HUES6 (cell line): Measurements from ENCODE around the gene DPH3.

Experiments
- H3K27ac ChIP-seq: 2 replicates; pipeline ENCODE4 v1.7.0; 2013; ENCODE audit warnings: low read depth, mild to moderate bottlenecking, low read length, inconsistent platforms
- H3K27me3 ChIP-seq: 2 replicates; pipeline ENCODE4 v1.6.1; 2013; ENCODE audit warnings: low read length; ENCODE audit not compliant: control insufficient read depth, insufficient read depth
- H3K36me3 ChIP-seq: 2 replicates; pipeline ENCODE4 v1.6.1; 2013; ENCODE audit warnings: low read length; ENCODE audit not compliant: control insufficient read depth, insufficient read depth
- H3K4me1 ChIP-seq: 2 replicates; pipeline ENCODE4 v1.6.1; 2013; ENCODE audit warnings: low read length; ENCODE audit not compliant: control insufficient read depth, insufficient read depth
- H3K4me3 ChIP-seq: 2 replicates; pipeline ENCODE4 v1.5.1; 2013; ENCODE audit warnings: low read depth, low read length
- H3K9ac ChIP-seq: one replicate; pipeline ENCODE4 v1.6.1; 2013; ENCODE audit warnings: mild to moderate bottlenecking, low read length
- H3K9me3 ChIP-seq: 2 replicates; pipeline ENCODE4 v1.6.1; 2013; ENCODE audit warnings: low read depth, low read length; ENCODE audit not compliant: control insufficient read depth, insufficient read depth

The DPH3 gene

DNA sequence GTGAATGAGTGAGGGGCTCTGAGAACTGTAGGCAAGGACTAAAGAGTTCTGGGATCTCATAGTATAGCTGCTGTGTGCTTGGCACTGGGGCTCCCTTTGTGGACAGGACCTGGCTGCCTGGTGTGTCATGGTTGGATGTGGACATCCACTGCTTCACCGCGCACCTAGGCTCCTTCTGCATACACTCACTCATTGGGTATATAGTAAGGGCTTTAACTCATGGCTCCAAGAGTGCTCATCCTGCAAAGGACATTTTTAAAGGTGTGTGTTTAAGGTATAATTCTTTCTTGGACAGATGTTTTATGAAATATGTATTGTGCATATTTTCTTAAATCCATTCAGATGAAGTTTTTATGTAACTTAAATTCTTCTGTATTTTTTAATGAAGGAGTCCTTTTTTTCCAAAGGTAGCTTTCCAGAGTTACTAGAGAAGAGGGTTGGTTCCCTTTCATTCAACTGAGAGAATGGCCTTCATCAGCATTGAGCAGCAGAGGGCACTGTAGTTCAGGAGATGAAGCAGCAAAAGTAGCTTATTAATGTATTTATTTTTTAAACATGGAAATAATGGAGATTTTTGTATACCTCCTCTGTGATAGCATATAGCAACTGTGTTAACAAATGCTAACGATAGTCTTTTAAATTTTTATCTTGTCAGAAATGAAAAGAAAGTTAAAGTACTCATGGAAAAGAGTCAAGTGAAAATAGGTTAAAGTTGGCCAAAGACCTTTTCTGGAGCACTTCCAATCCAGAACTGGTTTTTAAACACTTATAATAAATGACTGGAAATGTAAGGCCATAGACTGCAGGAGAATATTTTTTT is 25.5 kb upstream of the DPH3 start:
- Histone ChIP-seq H3K4me1 (no peaks in the 10 kb centered on the region), H3K27me3 (no peaks in the 10 kb centered on the region), H3K9ac (no peak overlapping the region), H3K36me3 (peaks cover 50% of the 10 kb centered on the region), H3K27ac (no peak overlapping the region), H3K9me3 (peaks cover 2% of the 10 kb centered on the region; the same call in 1 of the 2 replicates), H3K4me3 (no peak overlapping the region)

DNA sequence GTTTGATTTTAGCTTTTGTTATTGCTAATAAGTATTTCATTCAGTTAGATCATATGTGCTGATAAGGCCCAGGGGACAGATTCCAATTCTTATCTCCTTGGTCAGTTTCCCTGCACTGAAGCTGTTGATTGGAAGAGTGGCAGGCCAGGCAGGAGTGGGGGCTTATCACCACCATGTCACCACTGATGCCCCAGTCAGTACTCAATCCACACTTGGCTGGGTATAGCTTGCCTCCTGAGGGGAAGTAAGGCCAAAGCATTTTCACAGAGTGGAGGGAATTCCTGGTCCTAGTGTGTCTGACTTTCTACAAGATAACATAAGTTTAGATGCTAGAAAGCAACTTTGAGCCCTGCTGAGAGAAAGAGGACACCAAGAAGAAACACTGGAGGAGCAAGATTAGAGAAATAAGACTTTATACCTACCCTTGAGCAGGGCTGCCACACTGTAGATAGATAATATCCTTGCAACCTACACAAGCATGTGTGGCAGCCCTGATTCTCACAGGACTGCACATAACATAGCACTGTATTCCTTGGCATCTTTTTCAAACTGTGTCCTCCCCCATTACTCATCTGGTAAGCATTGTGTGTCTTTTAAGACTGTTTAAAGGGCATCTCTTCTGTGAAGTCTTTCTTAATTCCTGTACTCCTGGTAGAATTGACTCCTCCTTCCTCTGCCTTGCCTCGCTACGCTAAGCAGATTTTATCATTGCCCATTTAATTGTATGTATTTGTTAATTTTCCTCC is 24.6 kb upstream of the DPH3 start:
- H3K9me3 ChIP-seq = peaks cover 2% of the 10 kb centered on the region; the same call in 1 of the 2 replicates
- H3K27me3 ChIP-seq = no peaks in the 10 kb centered on the region
- no peak overlapping the region for H3K27ac ChIP-seq
- H3K36me3 ChIP-seq = peaks cover 45% of the 10 kb centered on the region
- H3K4me1 ChIP-seq = no peaks in the 10 kb centered on the region
- H3K9ac ChIP-seq = no peak overlapping the region
- H3K4me3 ChIP-seq = no peak overlapping the region

DNA sequence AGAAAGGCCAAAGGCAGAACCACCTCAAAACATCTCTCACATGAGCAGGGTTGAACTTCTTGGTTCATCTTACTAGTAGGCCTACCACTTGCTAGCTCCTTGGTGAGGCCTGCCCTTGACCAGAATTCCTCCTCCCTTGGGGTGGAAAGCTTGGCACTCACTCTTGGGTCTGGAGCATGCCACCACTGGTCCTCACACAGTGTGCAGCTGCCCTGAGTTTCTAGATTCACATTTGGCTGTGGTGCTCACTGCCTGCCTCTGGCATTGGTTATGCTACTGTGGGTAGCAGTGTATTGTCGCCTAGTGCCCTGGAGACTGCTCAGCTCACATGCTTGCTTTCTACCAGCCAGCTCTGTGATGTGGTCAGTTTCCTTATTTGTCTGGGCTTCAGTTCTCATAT is 23.9 kb upstream of the DPH3 start:
- Histone ChIP-seq H3K9ac (no peak overlapping the region), H3K36me3 (peaks cover 48% of the 10 kb centered on the region), H3K4me3 (no peak overlapping the region), H3K4me1 (no peaks in the 10 kb centered on the region), H3K9me3 (peaks cover 2% of the 10 kb centered on the region; the same call in 1 of the 2 replicates), H3K27me3 (no peaks in the 10 kb centered on the region), H3K27ac (no peak overlapping the region)

DNA sequence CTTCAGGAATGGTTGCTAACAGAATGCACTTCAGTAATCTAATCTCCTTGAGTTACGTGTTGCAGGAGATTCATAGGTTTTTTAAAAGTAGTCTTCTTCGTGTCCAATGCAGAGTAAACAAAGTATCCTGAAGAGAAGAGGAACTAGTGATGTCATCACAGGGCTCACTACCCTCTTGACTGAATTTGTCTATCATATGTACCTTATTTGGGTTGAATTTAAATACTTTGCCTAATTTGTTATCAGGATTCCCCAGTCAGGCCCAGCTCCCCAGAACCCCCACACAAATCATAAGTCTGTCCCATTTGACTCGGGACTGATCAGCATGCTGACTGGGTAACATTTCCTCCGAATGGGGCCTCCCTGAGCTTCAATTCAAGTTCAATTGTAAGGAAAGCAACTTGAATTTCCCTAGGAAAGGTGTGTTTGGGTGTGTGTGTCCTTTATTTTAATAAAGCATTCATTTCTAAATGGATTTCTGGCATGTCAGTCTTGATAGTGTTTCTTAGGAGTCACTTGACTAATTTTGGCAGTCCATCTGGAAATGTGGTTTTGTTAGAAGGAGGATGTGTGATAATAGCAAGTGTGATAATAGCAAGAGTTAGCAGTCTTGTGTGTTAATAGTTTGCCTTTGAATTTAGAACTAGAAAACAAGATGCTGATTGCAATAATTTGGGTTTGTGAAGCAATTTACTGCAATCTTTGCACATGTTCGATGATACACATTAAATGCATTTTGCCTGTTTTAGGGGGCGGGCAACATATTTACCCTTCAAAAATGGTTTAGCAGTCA is 22.2 kb upstream of the DPH3 start:
- H3K27me3 ChIP-seq = no peaks in the 10 kb centered on the region
- no peak overlapping the region for H3K27ac ChIP-seq
- peaks cover 61% of the 10 kb centered on the region for H3K36me3 ChIP-seq
- H3K9ac ChIP-seq = no peak overlapping the region
- no peak overlapping the region for H3K4me3 ChIP-seq
- no peaks in the 10 kb centered on the region for H3K9me3 ChIP-seq
- no peaks in the 10 kb centered on the region for H3K4me1 ChIP-seq

DNA sequence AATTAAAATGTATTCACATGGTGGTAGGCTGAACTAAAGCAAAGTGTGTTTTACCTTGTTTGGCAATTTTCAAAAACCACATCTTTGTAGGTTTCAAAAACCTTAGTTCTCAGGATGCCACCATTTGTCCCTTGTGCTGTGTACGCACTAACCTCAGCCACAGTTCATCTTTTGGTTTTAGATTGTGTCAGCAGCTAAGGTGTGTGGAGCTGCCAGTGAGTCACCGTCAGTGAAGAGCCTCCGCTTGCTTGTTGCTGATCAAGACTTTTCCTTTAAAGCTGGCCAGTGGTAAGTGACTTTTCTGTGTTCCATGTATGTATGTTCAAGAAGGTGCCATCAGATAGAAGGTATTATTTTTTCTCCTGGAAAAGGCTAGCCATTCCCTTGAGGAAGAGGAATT is 21.4 kb upstream of the DPH3 start:
- Histone ChIP-seq H3K36me3 (peaks cover 56% of the 10 kb centered on the region), H3K27me3 (no peaks in the 10 kb centered on the region), H3K9ac (no peak overlapping the region), H3K4me1 (no peaks in the 10 kb centered on the region), H3K4me3 (no peak overlapping the region), H3K27ac (no peak overlapping the region), H3K9me3 (no peaks in the 10 kb centered on the region)

DNA sequence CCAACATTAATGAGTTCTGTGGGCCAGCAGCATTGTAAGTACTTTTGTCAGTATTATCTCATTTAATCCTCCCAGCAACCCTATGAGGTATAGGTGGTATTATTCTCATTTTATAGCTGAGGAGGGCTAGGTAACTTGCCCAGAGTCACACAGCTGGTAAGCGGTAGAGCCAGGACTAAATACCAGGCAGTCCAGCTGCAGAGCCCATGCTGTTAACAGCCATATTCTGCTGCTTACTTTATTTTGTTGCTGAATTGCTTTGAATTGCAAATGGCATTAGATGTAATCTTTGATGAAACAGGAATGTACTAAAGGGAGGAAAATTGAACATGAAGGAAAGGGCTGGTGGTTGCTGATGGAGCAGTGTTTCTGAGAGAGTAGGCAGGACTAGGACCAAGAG is 19.9 kb upstream of the DPH3 start:
- H3K9ac ChIP-seq = no peak overlapping the region
- H3K9me3 ChIP-seq = no peaks in the 10 kb centered on the region
- no peaks in the 10 kb centered on the region for H3K27me3 ChIP-seq
- H3K4me1 ChIP-seq = no peaks in the 10 kb centered on the region
- H3K27ac ChIP-seq = no peak overlapping the region
- H3K36me3 ChIP-seq = peaks cover 52% of the 10 kb centered on the region
- no peak overlapping the region for H3K4me3 ChIP-seq

DNA sequence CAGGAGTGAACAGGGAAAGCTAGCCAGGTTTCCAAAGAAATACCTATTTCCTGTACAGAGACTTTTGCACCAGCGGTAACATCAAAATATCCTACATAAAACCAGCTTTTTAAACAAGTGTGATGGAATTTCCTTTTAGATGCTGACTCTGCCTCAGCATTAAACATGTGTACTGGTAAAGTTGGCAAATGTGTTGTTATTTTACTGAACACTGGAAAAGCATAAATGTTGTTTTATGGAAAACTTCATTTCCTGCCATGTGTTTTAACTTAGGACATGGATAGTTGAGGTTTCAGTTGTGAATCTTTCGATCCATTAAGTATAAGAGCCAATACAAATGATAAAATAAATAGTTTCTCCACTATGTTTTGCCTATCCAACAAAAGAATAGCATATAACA is 15.9 kb upstream of the DPH3 start:
- no peaks in the 10 kb centered on the region for H3K27me3 ChIP-seq
- peaks cover 39% of the 10 kb centered on the region for H3K36me3 ChIP-seq
- H3K4me3 ChIP-seq = no peak overlapping the region
- no peak overlapping the region for H3K27ac ChIP-seq
- H3K9ac ChIP-seq = no peak overlapping the region
- H3K9me3 ChIP-seq = no peaks in the 10 kb centered on the region
- H3K4me1 ChIP-seq = no peaks in the 10 kb centered on the region

DNA sequence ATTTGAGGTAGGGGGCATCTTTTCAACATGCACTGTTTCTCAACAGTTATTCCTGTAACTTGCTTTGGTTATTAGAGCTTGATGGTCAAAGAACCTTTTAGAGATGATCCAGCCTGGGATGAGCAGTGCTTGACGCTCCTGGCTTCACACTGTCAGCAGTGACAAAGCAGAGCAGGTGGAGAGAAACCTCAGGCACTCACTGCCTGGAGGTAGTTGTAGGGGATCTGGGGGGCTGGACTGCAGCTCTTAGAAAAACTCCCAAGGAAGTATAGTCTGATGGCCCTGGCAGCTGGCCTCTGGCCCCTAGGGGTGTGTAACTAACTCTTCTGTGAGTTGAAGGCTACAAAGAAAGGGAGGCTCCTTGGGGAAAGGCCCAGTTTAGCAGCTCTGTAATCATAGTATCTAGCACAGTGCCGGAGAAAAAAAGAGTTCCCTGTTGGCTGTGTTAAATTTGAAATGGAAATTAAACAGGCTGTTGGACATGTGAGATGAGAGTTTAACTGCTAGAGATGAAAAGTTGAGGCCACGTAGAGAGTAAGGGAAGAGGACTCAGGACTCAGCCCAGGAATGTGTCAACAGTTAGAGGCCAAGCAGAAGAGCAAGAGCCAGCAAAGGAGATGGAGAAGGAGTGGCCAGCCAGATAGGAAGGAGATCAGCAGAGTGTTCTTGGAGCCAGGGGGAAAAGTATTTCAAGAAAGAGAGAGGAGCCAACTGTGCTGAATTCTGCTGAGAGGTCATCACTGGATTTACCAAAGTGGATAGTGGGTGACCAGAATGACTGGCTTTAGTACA is 14.5 kb upstream of the DPH3 start:
- no peak overlapping the region for H3K27ac ChIP-seq
- no peaks in the 10 kb centered on the region for H3K9me3 ChIP-seq
- H3K4me1 ChIP-seq = no peaks in the 10 kb centered on the region
- H3K9ac ChIP-seq = no peak overlapping the region
- H3K27me3 ChIP-seq = no peaks in the 10 kb centered on the region
- no peak overlapping the region for H3K4me3 ChIP-seq
- H3K36me3 ChIP-seq = peaks cover 53% of the 10 kb centered on the region

DNA sequence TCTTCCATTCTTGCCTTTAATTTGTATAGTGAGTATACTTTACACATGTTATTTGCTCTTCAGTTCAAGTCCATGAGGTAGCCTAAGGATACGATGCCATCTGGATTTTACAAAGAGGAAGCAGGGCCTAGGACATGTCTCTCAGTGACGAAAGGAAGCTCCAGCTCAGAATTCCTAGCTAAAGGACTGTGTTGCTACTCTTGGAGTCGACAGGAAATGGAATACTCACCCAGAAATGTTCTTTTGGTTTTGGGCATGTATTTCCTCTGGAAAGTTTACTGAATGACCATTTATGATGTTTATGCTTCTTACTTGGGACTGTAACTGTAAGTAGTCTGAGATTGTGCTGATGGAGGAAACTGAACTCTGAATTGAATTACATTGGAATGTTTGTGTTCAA is 12.7 kb upstream of the DPH3 start:
- Histone ChIP-seq H3K4me1 (no peaks in the 10 kb centered on the region), H3K9me3 (no peaks in the 10 kb centered on the region), H3K36me3 (peaks cover 52% of the 10 kb centered on the region), H3K9ac (no peak overlapping the region), H3K27me3 (no peaks in the 10 kb centered on the region), H3K27ac (no peak overlapping the region), H3K4me3 (no peak overlapping the region)

DNA sequence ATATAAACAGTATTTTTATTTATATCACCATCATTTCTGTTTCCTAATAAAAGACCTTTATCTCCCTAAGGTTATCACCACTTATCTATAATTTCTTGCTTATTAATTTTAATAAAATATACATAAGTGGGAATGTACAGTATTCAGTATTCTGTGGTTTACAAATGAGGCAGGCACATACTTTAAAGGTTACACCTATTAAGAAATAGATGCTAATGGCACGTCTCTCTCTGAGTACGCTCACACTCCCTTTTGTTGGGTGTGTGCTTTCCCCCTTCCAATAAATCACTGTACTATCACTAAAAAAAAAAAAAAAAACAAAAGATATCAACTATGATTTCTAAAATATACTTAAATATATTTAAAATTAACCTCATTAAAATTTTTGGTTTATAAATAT is 9.1 kb upstream of the DPH3 start:
- no peaks in the 10 kb centered on the region for H3K27me3 ChIP-seq
- H3K36me3 ChIP-seq = peaks cover 70% of the 10 kb centered on the region
- H3K9ac ChIP-seq = no peak overlapping the region
- H3K4me1 ChIP-seq = no peaks in the 10 kb centered on the region
- no peaks in the 10 kb centered on the region for H3K9me3 ChIP-seq
- H3K4me3 ChIP-seq = no peak overlapping the region
- H3K27ac ChIP-seq = no peak overlapping the region
